Keratinocyte (primary cell): ENCODE results near the gene VWA3A.

Source experiments
- EZH2 ChIP-seq: IDR thresholded peaks from one replicate; pipeline ENCODE4 v1.6.1; 2012; ENCODE audit warnings: inconsistent platforms, mild to moderate bottlenecking, low read length, moderate library complexity
- TF ChIP-seq, protein P1 (sequence below), 3 experiments: IDR thresholded peaks in 1 of 3; conservative IDR thresholded peaks in 1 of 3; optimal IDR thresholded peaks in 1 of 3; 2 replicates in 2 of 3; 3 replicates in 1 of 3; pipeline versions ENCODE3 to v1.5.1; 2011; ENCODE audit warnings: low read length in 3 of 3, mild to moderate bottlenecking in 3 of 3, moderate library complexity in 2 of 3, control low read depth in 1 of 3, inconsistent platforms in 1 of 3; ENCODE audit not compliant: insufficient read depth in 2 of 3; ENCODE audit errors: extremely low read depth in 1 of 3

DNA sequence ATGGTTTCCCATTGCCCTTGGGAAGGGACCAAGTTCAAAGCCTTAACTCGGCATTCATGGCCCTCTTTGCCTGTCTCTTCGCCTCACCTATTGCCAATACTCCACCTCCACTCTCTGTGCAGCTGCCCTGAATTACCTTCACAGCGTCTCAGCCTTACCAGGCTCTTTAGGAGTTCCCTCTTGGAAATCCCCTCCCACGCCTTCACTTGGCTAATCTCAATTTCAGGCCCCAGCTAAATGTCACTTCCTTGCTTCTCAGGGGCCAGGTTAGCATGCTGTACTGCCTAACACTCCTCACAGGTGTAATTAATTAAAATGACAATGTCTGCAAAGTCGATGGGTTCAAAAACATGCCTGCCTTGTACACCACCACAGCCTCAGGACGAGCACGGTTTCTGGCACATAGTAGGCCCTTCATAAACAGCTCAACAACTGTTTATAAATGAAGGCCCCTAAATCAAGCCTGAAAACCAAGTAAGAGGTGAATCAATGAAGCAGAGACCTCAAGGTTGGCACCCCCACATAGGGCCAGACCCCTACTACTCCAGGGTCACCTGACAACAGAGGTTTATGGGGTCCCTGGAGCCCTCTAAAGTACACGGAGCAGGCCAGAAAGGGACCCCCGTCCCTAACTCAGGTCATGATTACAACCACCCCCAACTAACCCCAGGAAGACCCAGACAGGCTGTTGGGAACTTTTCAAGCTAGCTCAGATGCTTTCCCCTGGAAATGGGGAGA, 102.5 kb downstream of the VWA3A start:
- TF ChIP-seq, protein P1, sequence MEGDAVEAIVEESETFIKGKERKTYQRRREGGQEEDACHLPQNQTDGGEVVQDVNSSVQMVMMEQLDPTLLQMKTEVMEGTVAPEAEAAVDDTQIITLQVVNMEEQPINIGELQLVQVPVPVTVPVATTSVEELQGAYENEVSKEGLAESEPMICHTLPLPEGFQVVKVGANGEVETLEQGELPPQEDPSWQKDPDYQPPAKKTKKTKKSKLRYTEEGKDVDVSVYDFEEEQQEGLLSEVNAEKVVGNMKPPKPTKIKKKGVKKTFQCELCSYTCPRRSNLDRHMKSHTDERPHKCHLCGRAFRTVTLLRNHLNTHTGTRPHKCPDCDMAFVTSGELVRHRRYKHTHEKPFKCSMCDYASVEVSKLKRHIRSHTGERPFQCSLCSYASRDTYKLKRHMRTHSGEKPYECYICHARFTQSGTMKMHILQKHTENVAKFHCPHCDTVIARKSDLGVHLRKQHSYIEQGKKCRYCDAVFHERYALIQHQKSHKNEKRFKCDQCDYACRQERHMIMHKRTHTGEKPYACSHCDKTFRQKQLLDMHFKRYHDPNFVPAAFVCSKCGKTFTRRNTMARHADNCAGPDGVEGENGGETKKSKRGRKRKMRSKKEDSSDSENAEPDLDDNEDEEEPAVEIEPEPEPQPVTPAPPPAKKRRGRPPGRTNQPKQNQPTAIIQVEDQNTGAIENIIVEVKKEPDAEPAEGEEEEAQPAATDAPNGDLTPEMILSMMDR (optimal IDR thresholded peaks at IDR 0.05 in 1 of 3, IDR thresholded peaks at IDR 0.05 in 1 of 3, conservative IDR thresholded peaks at IDR 0.05 in 1 of 3; ENCODE audit: extremely low read depth in 1 of 3, insufficient read depth in 2 of 3, low read length in 3 of 3): no peak
- TF ChIP-seq EZH2: no peak
